HG02884 (cell line): ENCODE results near the gene AKIRIN2.
A peak's percentile ranks its signal among the peaks of the same experiment; 100 is the strongest.
"Not testable (repeated sequence)": the region's sequence is repeated elsewhere in the genome, so short reads cannot be mapped to it uniquely, and the experiment has no call there.

Source experiments
- ATAC-seq: cut with Tn5 transposase; IDR thresholded peaks from one replicate; pipeline ENCODE4 v1.9.1; 2021; ENCODE audit warnings: mild to moderate bottlenecking, moderate library complexity; ENCODE audit not compliant: unreplicated experiment

AKIRIN2 gene

GRCh38 chr6:87690441-87690840, 11.6 kb downstream of the AKIRIN2 start:
- ATAC-seq: no peak

- ATAC-seq: not testable (repeated sequence)
These were observed 14.1 kb downstream of the AKIRIN2 start for GRCh38 chr6:87687893-87688292.

- ATAC-seq: no peak
These were observed 14.7 kb downstream of the AKIRIN2 start for GRCh38 chr6:87687296-87687695.

GRCh38 chr6:87686636-87687205, 15.3 kb downstream of the AKIRIN2 start:
- not testable (repeated sequence) for ATAC-seq

GRCh38 chr6:87684895-87685654, 17.0 kb downstream of the AKIRIN2 start:
- no peak for ATAC-seq

GRCh38 chr6:87683890-87684289, 18.1 kb downstream of the AKIRIN2 start:
- no peak for ATAC-seq

- peak; percentile 91 for ATAC-seq
These were observed 19.7 kb downstream of the AKIRIN2 start for GRCh38 chr6:87682310-87682709.

DNA sequence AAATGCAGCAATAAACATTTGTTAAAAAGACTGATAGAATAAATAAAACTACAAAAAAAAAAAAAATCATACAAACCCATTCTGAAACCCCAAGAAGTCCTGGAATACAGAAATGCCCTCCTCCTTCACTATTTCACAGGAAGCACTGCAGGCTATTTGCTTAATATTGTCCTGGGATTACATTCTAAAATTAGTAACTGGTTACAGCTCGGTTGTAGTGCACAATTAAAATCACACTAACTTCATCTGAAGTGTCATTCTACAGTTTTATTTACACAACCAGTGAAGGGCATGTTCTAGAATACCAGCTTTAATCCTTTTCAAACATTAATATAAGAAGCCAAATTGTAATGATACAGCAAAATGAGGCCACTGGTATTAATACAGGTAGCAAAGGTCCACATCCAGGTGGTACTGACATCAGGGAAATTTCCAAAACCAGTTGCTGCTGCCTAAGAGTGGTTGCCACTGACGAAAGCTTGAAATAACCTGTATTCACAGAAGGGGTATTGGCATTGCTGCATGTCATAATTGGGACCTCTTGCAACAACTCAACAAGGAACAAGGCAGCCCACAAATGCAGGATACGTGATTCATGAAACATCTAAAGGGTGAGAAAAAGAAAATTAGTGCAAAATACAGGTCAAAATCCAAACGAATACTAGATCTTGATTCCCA, 26.9 kb downstream of the AKIRIN2 start:
- no peak for ATAC-seq

GRCh38 chr6:87674290-87674689, 27.7 kb downstream of the AKIRIN2 start:
- no peak for ATAC-seq

GRCh38 chr6:87673237-87673636, 28.8 kb downstream of the AKIRIN2 start:
- no peak for ATAC-seq

- no peak for ATAC-seq
These were observed 29.4 kb downstream of the AKIRIN2 start for GRCh38 chr6:87672641-87673040.

DNA sequence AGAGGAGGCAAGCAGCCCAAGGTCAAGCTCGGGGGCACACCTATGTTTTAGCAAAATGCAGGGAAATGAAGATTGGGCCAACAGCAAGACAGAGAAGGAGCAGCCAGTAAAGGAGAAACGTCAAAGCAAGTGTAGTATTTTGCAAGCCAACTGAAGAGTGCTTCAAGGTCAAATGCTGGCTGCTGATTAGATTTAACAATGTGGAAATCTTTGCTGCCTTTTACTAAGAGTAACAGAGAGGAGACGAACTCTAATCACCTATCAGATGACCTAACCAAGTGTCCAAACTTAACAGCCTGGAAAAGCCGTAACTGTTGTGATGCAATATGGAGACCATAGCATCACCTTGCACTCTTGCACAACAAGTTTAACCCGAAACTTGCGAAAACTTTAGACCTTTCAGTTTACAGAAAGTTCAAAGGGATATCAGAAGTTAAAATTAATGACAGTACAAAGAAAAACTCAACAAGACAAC, 30.4 kb downstream of the AKIRIN2 start:
- no peak for ATAC-seq

GRCh38 chr6:87670707-87671106, 31.3 kb downstream of the AKIRIN2 start:
- no peak for ATAC-seq

- ATAC-seq: no peak
These were observed 33.0 kb downstream of the AKIRIN2 start for GRCh38 chr6:87669051-87669450.

DNA sequence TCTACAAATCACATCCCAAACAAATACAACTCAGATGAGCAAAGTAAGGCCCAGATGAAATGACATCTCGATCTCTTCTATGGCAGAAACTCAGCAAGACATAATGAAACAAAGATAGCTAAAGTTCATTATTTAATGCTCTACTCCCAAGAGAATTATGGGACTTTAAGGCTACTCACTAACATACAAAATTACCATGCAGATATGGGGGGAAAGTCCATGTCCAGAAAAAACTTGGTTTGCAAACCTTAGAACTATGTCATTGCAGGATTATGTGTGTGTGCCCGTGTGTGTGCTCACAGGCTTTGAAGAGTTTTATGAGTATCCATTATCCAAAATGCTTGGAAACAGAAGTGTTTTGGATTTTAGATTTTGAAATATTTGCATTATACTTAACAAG, 34.0 kb downstream of the AKIRIN2 start:
- no peak for ATAC-seq

GRCh38 chr6:87667032-87667431, 35.0 kb downstream of the AKIRIN2 start:
- no peak for ATAC-seq

GRCh38 chr6:87664921-87665485, 37.0 kb downstream of the AKIRIN2 start:
- no peak for ATAC-seq

GRCh38 chr6:87663434-87663833, 38.6 kb downstream of the AKIRIN2 start:
- ATAC-seq: no peak

DNA sequence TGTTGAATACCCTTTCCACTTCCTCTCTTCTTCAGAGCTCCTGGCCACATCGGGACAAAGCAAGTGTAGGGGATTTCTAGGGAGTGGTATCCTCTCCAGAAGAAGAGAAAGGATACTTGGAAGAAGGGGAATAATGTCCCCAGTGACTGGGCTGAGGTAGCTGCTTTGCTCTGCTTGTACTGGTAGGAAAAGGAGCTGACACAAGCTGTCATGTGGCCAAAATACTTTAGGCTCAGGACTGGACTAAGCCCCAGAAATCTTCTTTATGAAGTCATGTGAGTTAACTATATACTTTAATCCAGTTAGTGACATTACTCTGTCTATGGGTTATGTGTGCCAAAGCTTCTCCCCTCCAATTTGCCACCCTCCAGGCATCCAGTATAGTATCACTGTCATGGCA, 40.5 kb downstream of the AKIRIN2 start:
- ATAC-seq: no peak

DNA sequence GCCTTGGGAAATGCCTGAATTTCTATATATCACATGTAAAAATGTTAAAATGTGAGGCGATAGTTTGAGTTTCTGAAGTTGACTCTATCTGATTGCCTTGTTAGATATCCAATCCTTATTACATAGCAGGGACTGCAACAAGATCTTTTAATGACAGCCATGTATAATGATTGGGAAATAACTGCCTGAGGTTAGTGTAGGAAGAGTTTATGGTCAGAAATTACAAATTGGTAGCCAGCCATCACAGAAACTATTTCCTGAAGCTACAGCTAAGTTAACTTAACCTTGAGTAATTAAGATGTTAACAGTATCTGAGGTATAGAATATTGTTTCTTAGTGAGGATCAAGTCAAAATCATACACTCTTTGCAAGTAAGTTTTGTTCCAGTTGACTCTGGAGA, 41.0 kb downstream of the AKIRIN2 start:
- no peak for ATAC-seq

DNA sequence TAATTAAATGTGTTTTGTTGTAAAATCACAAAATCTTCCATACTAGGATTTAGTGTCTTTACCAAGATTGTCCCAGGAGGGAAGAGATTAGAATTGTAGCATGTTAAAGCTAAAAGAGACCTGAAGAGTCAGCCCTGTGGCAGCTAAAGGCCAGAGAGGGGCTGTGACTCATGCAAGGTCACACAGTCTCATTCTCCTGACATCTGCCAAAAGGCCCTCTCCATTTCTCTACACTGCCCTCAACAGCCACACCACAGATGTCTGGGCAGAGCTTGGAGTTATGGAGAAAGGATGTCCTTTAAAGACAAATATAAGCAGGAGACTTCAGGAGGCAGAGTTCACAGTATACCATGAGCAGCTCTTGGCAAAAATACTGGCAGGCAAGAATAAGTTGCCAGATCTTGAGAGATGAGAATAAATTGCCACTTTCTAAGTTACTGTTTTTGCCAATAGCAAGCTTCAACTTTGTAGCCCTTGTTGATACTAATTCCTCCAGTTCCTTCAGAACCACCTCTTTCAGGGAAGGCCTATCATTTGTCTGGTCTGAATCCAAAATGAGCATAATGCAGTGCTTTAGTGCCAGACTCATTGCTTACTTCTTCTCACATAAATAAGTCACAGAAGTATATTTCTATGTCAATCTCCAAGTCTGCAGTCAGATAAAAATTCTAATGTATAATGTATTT, 41.7 kb downstream of the AKIRIN2 start:
- no peak for ATAC-seq
